Measurements from ENCODE around the gene CLIP3. TPM values are rescaled to one million over a fixed set of nuclear protein-coding genes. Genes with fewer than 3 reads are reported as not detected.

The CLIP3 gene
- total and polyA plus RNA-seq, 9 donors, result 16.1 to 91.3 (median 54.9) TPM

- no peak for TF ChIP-seq EP300 (IDR thresholded peaks at IDR 0.05)
- no peak for TF ChIP-seq POLR2A (IDR thresholded peaks at IDR 0.05)
- TF ChIP-seq CTCF (IDR thresholded peaks at IDR 0.05), result no peak
- H3K27ac ChIP-seq, result no peak overlapping the region
- no peak overlapping the region for H3K4me3 ChIP-seq
- H3K9me3 ChIP-seq, result no peaks in the 10 kb centered on the region
- WGBS, 3 donors, result 88 to 93% (median 91%) methylated on average over 5 of the region's 5 CpGs
- no peaks in the 10 kb centered on the region for H3K4me1 ChIP-seq (ENCODE audit: insufficient read depth)
- DNase-seq, result no peak
- H3K36me3 ChIP-seq, result no peaks in the 10 kb centered on the region
- intact Hi-C loops (cut with DNase I), result no loop called here
- no peaks in the 10 kb centered on the region for H3K27me3 ChIP-seq
Measured at GRCh38 chr19:36023432-36023831, 9.2 kb downstream of the CLIP3 start.

- no peak for DNase-seq
- WGBS, 3 donors, result 83 to 88% (median 84%) methylated on average over 22 of the region's 22 CpGs
- intact Hi-C loops (cut with DNase I), result no loop called here
- Histone ChIP-seq H3K4me3 (no peak overlapping the region), H3K4me1 (ENCODE audit: insufficient read depth) (no peaks in the 10 kb centered on the region), H3K27ac (no peak overlapping the region), H3K9me3 (no peaks in the 10 kb centered on the region), H3K36me3 (no peaks in the 10 kb centered on the region), H3K27me3 (no peaks in the 10 kb centered on the region)
- TF ChIP-seq CTCF (IDR thresholded peaks at IDR 0.05), result no peak
- no peak for TF ChIP-seq POLR2A (IDR thresholded peaks at IDR 0.05)
- TF ChIP-seq EP300 (IDR thresholded peaks at IDR 0.05), result no peak
Measured at GRCh38 chr19:36019061-36019670, 13.5 kb downstream of the CLIP3 start.

GRCh38 chr19:36014012-36014924 is 18.4 kb downstream of the CLIP3 start, which contains the start of gene ALKBH6:
Gene ALKBH6 (minus strand): TSS chr19:36014213. CDS start chr19:36013397, 816 bp downstream.
- TF ChIP-seq POLR2A (IDR thresholded peaks at IDR 0.05), result peak; percentile 27
- TF ChIP-seq EP300 (IDR thresholded peaks at IDR 0.05), result no peak
- intact Hi-C loops (cut with DNase I), result no loop called here
- 2 to 4% (median 2%) methylated on average over 42 of the region's 42 CpGs for WGBS, 3 donors
- H3K4me3 ChIP-seq, result peak within 1 kb of the TSS; percentile 66
- H3K9me3 ChIP-seq, result no peaks in the 10 kb centered on the region
- H3K27me3 ChIP-seq, result no peaks in the 10 kb centered on the region
- no peaks in the 10 kb centered on the region for H3K36me3 ChIP-seq
- H3K27ac ChIP-seq, result peak within 1 kb of the TSS; percentile 33 to 70
- peak; percentile 99 to 100 (median 99) for DNase-seq
- H3K4me1 ChIP-seq (ENCODE audit: insufficient read depth), result peaks cover 2% of the 10 kb centered on the region

- DNase-seq, result peak in 2 of 5 donors; percentile 44 to 48
Measured at GRCh38 chr19:36013280-36014011, 19.2 kb downstream of the CLIP3 start.

More at GRCh38 chr19:36013280-36014011, 19.2 kb downstream of the CLIP3 start:
- H3K4me1 ChIP-seq (ENCODE audit: insufficient read depth), result peaks cover 2% of the 10 kb centered on the region
- H3K36me3 ChIP-seq, result no peaks in the 10 kb centered on the region
- no peaks in the 10 kb centered on the region for H3K27me3 ChIP-seq
- 21 to 28% (median 24%) methylated on average over 15 of the region's 15 CpGs for WGBS, 3 donors
- H3K9me3 ChIP-seq, result no peaks in the 10 kb centered on the region
- intact Hi-C loops (cut with DNase I), result no loop called here
- H3K27ac ChIP-seq, result peak overlapping the region; percentile 33 to 70
- peak overlapping the region; percentile 66 for H3K4me3 ChIP-seq
- TF ChIP-seq EP300 (IDR thresholded peaks at IDR 0.05) (no peak), CTCF (IDR thresholded peaks at IDR 0.05) (no peak), POLR2A (IDR thresholded peaks at IDR 0.05) (no peak)
